HG03521 (cell line): ENCODE results near the gene TRIM27.
A peak's percentile ranks its signal among the peaks of the same experiment; 100 is the strongest.
"Not testable (repeated sequence)": the region's sequence is repeated elsewhere in the genome, so short reads cannot be mapped to it uniquely, and the experiment has no call there.

ENCODE experiments used
- ATAC-seq: cut with Tn5 transposase; IDR thresholded peaks from one replicate; pipeline ENCODE4 v1.9.1; 2021; ENCODE audit warnings: mild to moderate bottlenecking, moderate library complexity; ENCODE audit not compliant: unreplicated experiment

The TRIM27 gene

GRCh38 chr6:28923318-28924102 lies at the start of gene TRIM27:
TSS of gene TRIM27 (minus strand) at chr6:28923985. CDS start at chr6:28923632, 353 bp downstream.
- peak; percentile 87 for ATAC-seq

- ATAC-seq, result not testable (repeated sequence)
Measured at GRCh38 chr6:28970056-28970455, 46.3 kb upstream of the TRIM27 start.

DNA sequence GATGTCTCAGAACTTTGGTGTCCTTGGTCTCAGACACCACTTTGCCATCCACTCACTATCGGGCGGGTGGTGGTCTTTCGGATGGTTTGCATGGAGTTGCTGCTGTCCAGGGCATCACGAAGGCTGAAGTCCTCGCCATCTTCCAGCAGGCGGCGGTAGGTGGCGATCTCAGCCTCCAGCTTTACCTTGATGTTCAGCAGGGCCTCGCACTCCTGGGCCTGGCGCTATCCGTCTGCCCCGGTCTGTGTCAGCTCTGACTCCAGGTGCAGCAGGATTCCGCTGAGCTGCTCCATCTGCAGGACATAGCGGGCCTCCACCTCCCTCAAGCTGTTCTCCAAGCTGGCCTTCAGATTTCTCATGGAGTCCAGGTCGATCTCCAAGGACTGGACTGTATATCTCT lies 45.3 kb upstream of the TRIM27 start:
- ATAC-seq, result no peak

DNA sequence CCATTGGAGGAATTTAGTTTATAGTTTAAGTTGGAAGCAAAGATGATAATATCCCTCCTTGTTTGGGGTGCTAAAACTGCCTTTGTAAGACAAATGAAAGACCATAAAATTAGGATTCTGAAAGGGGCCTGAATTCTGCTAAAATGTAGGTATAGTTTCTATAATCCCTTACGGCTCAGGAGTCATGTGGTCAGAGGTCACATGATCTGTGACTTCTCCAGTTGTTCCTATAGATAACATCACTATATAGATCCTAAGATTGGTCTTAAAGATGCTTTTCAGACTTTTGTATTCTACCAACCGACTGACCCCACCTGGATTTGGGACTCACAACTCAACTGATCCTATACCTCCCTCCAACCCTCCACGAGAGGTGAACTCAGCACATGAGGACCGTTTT lies 44.7 kb upstream of the TRIM27 start:
- no peak for ATAC-seq

- ATAC-seq, result no peak
Measured at GRCh38 chr6:28965706-28966105, 41.9 kb upstream of the TRIM27 start.

GRCh38 chr6:28960846-28961500 lies 37.2 kb upstream of the TRIM27 start:
- ATAC-seq, result no peak

GRCh38 chr6:28958561-28959243 lies 34.9 kb upstream of the TRIM27 start:
- not testable (repeated sequence) for ATAC-seq

DNA sequence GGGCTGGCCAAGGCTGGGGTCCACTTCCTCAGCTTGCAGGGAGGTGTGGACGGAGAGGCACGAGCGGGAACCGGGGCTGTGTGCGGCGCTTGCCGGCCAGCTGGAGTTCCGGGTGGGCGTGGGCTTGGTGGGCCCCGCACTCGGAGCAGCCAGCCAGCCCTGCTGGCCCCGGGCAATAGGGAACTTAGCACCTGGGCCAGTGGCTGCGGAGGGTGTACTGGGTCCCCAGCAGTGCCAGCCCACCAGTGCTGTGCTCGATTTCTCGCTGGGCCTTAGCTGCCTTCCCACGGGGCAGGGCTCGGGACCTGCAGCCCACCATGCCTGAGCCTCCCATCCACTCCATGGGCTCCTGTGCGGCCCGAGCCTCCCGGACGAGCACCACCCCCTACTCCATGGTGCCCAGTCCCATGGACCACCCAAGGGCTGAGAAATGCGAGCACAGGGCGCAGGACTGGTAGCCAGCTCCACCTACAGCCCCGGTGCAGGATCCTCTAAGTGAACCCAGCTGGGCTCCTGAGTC lies 34.1 kb upstream of the TRIM27 start:
- ATAC-seq, result not testable (repeated sequence)

DNA sequence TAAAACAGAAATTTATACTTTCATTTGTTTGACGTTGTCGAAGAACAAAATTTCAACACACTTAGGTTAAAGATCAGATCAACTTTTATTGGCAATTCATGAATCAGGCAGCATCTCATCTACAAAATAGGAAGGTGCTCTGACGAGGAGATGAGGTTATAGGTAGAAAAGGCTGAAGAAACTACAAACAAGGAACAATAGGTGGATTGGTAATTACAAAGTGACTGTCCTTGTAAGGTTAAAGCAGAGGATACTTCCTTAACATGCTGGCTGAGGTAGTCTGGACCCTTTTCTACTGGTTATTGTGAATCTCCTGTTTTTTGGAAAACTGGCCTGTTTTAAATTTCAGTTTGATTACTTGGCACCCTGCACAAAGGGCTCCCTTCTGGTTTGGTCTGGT lies 32.5 kb upstream of the TRIM27 start:
- no peak for ATAC-seq

- no peak for ATAC-seq
Measured at GRCh38 chr6:28953585-28954258, 29.9 kb upstream of the TRIM27 start.

GRCh38 chr6:28953039-28953584 lies 29.3 kb upstream of the TRIM27 start:
- peak; percentile 73 for ATAC-seq

GRCh38 chr6:28949656-28950195 lies 25.9 kb upstream of the TRIM27 start:
- ATAC-seq, result not testable (repeated sequence)

GRCh38 chr6:28948782-28949486 lies 25.1 kb upstream of the TRIM27 start:
- ATAC-seq, result no peak

- ATAC-seq, result no peak
Measured at GRCh38 chr6:28947831-28948270, 24.1 kb upstream of the TRIM27 start.

DNA sequence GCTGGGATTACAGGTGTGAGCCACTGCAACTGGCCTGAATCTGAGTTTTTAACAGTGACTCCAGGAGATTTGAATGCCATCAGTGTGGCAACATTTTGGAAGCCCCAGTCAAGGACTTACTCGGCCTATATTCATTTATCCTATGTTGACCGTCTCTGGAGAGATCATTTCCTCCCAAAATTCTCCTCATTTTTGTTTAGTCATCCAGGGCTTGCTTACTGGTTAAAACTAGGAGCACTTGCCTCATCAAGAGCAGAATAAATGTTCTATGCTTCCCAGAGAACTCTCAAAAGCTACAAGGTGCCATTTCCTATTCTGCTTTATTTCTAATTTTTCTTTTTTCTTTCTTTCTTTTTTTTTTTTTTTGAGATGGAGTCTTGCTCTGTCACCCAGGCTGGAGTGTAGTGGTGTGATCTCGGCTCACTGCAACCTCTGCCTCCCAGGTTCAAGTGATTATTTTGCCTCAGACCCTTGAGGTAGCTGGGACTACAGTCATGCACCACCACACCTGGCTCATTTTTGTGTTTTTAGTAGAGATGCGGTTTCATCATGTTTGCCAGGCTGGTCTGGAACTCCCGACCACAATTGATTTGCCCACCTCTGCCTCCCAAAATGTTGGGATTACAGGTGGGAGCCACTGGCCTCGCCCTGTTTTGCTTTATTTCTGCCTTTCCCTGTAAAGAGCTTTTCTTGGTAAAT lies 23.4 kb upstream of the TRIM27 start:
- ATAC-seq, result no peak

GRCh38 chr6:28945349-28945748 lies 21.6 kb upstream of the TRIM27 start:
- no peak for ATAC-seq

GRCh38 chr6:28944412-28944865 lies 20.7 kb upstream of the TRIM27 start:
- ATAC-seq, result no peak

DNA sequence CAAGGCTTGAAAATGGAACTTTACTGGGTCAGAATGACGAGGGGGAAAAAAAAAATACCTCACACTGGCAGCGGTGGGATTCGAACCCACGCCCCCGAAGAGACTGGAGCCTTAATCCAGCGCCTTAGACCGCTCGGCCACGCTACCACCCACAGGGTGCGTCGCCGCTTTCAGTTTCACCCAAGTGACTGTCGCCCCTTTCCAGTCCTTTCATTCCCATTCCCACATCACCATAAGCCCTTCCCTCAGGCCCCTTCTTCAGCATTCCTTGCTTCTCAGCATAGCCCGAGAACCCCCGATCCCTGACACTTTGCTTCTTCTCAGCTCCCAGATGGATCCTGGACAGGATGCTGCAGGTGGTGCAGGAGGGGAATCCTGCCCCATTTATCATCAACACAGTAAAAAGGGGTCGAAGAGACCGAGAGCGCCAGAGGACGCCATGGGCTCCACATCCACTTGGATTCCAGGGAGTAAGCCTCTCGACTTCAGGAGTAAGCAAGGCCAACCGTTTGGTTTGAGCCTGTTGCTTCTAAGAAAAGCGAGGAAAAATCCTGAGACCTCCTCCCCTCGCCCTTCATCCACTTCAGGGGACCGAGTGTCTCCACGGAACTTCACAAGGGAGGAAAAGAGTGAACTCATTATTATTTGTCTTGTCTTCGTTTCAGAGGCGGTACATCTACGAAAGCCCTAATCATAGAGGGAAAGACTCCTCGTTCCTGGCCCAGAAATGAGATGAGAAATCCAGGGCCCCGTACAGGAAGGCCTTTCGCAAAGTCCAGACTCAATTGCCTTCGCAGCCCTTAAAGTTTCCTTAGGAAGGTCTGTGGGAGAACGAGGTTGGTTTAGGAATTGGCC lies 20.0 kb upstream of the TRIM27 start:
- ATAC-seq, result no peak
